ENCODE results near the gene JARID2. TPM values are rescaled to one million over a fixed set of nuclear protein-coding genes. Genes with fewer than 3 reads are reported as not detected.

JARID2 gene
- total RNA-seq, 1 experiment from 2014 or later, result 23.6 TPM

DNA sequence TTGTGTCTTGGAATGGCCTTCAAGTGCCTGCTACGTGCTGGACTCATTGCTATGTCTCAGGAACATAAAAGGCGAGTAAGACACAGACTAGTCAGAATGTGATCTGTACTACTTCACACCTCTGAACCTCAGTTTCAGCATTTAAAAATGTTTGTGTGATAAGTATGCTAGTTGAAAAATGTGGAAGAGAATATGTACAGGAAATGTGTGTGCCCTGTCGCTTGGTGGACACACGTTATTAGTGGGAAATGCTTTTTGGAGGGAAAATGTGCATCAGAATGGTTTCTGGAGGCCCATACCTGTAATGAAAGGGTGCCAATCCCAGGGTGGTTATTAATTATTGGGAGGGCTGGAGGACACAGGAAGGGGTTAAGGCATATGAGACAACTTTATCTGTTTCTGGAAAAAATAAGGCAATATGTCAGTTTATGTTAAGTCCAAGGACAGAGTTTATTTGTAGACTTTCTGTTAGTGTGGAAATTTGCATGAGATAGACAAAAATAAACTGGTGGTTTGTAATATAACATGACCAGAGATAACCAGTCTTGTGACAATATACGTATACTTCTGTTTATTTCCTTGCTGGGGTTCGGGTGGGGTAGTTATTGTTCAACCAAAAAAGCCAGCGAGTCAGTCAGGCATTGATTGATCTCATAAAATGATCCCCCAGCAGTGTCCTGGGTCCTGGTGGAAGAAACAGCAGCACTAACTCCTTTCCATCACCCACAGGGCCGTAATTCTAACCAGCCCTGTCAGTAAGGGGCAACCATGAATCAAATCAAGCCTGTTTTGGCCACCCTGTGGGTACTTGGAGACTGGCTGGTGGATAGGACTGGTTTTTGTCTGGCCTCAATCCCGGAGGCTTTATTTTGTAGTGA is 117.9 kb downstream of the JARID2 start:
- ChIA-PET POLR2A (no interaction called here), RAD21 (ENCODE audit: low non-redundant PET in 1 of 2, low total read pairs in 2 of 2, uncharacterized antibody in 2 of 2, unreplicated experiment in 2 of 2) (no interaction called here), CTCF (no interaction called here)
- no peak overlapping the region for H3K4me3 ChIP-seq (replicated peaks in 1 of 2; ENCODE audit: low read depth in 1 of 2, low read length in 2 of 2)
- no peak overlapping the region for H3K27ac ChIP-seq (ENCODE audit: low read depth, low read length)
- intact Hi-C loops (cut with micrococcal nuclease), result no loop called here
- BruUV-seq (replicated peaks), result no TSS peak
- H3K79me2 ChIP-seq (ENCODE audit: insufficient read depth, low read length), result peaks cover 82% of the 10 kb centered on the region
- H3K36me3 ChIP-seq (ENCODE audit: control insufficient read depth in 1 of 2, insufficient read depth in 2 of 2, low read length in 2 of 2), result no peaks in the 10 kb centered on the region
- H3K9me2 ChIP-seq (ENCODE audit: insufficient read depth), result no peaks in the 10 kb centered on the region
- H3K27me3 ChIP-seq (ENCODE audit: insufficient read depth, low read length), result no peaks in the 10 kb centered on the region
- H3K4me2 ChIP-seq (ENCODE audit: low read length), result no peak overlapping the region
- no peak overlapping the region for H3K9ac ChIP-seq (ENCODE audit: low read length)
- H3K9me3 ChIP-seq (ENCODE audit: control insufficient read depth in 1 of 2, insufficient read depth in 1 of 2, low read depth in 1 of 2, low read length in 2 of 2), result no peaks in the 10 kb centered on the region
- TF ChIP-seq ZBTB33 (IDR thresholded peaks at IDR 0.05; ENCODE audit: extremely low read depth, insufficient replicate concordance, low read length) (no peak), SP1 (IDR thresholded peaks at IDR 0.05; ENCODE audit: low read depth) (no peak), TCF7L2 (IDR thresholded peaks at IDR 0.05; ENCODE audit: borderline replicate concordance, extremely low read depth, insufficient read depth, insufficient read length) (no peak), JUND (IDR thresholded peaks at IDR 0.05) (no peak), POLR2AphosphoS5 (IDR thresholded peaks at IDR 0.05; ENCODE audit: low read depth, low read length) (no peak), CBX3 (IDR thresholded peaks at IDR 0.05; ENCODE audit: low read depth) (no peak), CEBPB (IDR thresholded peaks at IDR 0.05; ENCODE audit: low read depth) (no peak), REST (IDR thresholded peaks at IDR 0.05; ENCODE audit: low read depth) (no peak), EZH2phosphoT487 (IDR thresholded peaks at IDR 0.05; ENCODE audit: borderline replicate concordance) (no peak), FOSL1 (IDR thresholded peaks at IDR 0.05; ENCODE audit: low read depth) (no peak), YY1 (IDR thresholded peaks at IDR 0.05; ENCODE audit: extremely low read depth, insufficient replicate concordance, low read depth, low read length) (no peak), ELF1 (IDR thresholded peaks at IDR 0.05; ENCODE audit: borderline replicate concordance, low read depth) (no peak), EGR1 (IDR thresholded peaks at IDR 0.05; ENCODE audit: low read depth) (no peak), EZH2 (IDR thresholded peaks at IDR 0.05) (no peak), SRF (IDR thresholded peaks at IDR 0.05; ENCODE audit: low read depth) (no peak), ZNF274 (IDR thresholded peaks at IDR 0.05; ENCODE audit: low read depth, low read length) (no peak)
- TF ChIP-seq, protein P1, sequence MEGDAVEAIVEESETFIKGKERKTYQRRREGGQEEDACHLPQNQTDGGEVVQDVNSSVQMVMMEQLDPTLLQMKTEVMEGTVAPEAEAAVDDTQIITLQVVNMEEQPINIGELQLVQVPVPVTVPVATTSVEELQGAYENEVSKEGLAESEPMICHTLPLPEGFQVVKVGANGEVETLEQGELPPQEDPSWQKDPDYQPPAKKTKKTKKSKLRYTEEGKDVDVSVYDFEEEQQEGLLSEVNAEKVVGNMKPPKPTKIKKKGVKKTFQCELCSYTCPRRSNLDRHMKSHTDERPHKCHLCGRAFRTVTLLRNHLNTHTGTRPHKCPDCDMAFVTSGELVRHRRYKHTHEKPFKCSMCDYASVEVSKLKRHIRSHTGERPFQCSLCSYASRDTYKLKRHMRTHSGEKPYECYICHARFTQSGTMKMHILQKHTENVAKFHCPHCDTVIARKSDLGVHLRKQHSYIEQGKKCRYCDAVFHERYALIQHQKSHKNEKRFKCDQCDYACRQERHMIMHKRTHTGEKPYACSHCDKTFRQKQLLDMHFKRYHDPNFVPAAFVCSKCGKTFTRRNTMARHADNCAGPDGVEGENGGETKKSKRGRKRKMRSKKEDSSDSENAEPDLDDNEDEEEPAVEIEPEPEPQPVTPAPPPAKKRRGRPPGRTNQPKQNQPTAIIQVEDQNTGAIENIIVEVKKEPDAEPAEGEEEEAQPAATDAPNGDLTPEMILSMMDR (IDR thresholded peaks at IDR 0.05 in 2 of 3, conservative IDR thresholded peaks at IDR 0.05 in 1 of 3; ENCODE audit: borderline replicate concordance in 1 of 3, insufficient read depth in 1 of 3, low read depth in 2 of 3, low read length in 2 of 3), result no peak
- ATAC-seq (no peak), DNase-seq (ENCODE audit: low read depth, low spot score) (no peak)
- peaks cover 0 to 16% of the 10 kb centered on the region in 2 experiments; a peak in 1 of 4 replicates for H3K4me1 ChIP-seq (ENCODE audit: control insufficient read depth in 1 of 2, insufficient read depth in 2 of 2, low read length in 2 of 2)
- no peak overlapping the region for H2AFZ ChIP-seq (ENCODE audit: low read depth, low read length, poor library complexity, severe bottlenecking)
- H4K20me1 ChIP-seq (ENCODE audit: insufficient read depth), result no peaks in the 10 kb centered on the region
